Panc1 (cell line): ENCODE measurements around the gene LRRC56. TPM values are rescaled to one million over a fixed set of nuclear protein-coding genes. Genes with fewer than 3 reads are reported as not detected.

Experiments
- ATAC-seq: fragments of 200-7000 bp; cut with Tn5 transposase; 2 replicates; pipeline ENCODE4 v1.9.1; 2020; ENCODE audit warnings: mild to moderate bottlenecking, moderate library complexity
- BruUV-seq: library from RNA; stranded (reverse); fragments of 400-500 nt; replicated peaks from 2 replicates; lab custom pipeline; 2021; lab: Mats Ljungman, UMichigan
- CTCF ChIA-PET: fragments of 300-600 bp; sonication (Branson Sonifier 250); formaldehyde crosslinking; loops from one replicate; lab custom pipeline; 2022; ENCODE audit warnings: antibody characterized with exemption; lab: Charles Lee
- POLR2A ChIA-PET: fragments of 300-600 bp; sonication (Branson Sonifier 250); formaldehyde crosslinking; loops from one replicate; lab custom pipeline; 2022; ENCODE audit warnings: antibody characterized with exemption; lab: Charles Lee
- DNase-seq: peaks from one replicate; pipeline ENCODE4 v3.0.0-alpha.2; 2010; ENCODE audit warnings: low read depth, low spot score
- H3K27ac ChIP-seq: 2 replicates; pipeline ENCODE4 v1.5.1; 2011; ENCODE audit warnings: mild to moderate bottlenecking, low read length, inconsistent platforms
- H3K27me3 ChIP-seq: fragments of 200-500 bp; sonication (Bioruptor generic); 2 replicates; pipeline ENCODE4 v1.6.0; 2014; ENCODE audit warnings: low read length, inconsistent platforms; ENCODE audit not compliant: control insufficient read depth, insufficient read depth
- H3K36me3 ChIP-seq: fragments of 200-500 bp; sonication (Bioruptor generic); 2 replicates; pipeline ENCODE4 v1.5.1; 2014; ENCODE audit warnings: inconsistent platforms, mild to moderate bottlenecking, low read length, moderate library complexity; ENCODE audit not compliant: control insufficient read depth, insufficient read depth
- H3K4me1 ChIP-seq: 2 replicates; pipeline ENCODE4 v1.5.1; 2011; ENCODE audit warnings: inconsistent platforms, mild to moderate bottlenecking, low read length, moderate library complexity; ENCODE audit not compliant: control insufficient read depth, insufficient read depth
- H3K4me3 ChIP-seq, 2 experiments: 2 replicates each; pipeline ENCODE4 v1.5.1; 2011 to 2012; ENCODE audit warnings: low read depth in 2 of 2, low read length in 2 of 2, mild to moderate bottlenecking in 2 of 2, inconsistent platforms in 1 of 2, moderate library complexity in 1 of 2
- H3K9me3 ChIP-seq: fragments of 200-500 bp; sonication (Bioruptor generic); 2 replicates; pipeline ENCODE4 v1.5.1; 2014; ENCODE audit warnings: low read depth, mild to moderate bottlenecking, inconsistent platforms, low read length, moderate library complexity; ENCODE audit not compliant: control insufficient read depth, insufficient read depth
- CTCF ChIP-seq: fragments of 450-650 bp; IDR thresholded peaks from 2 replicates; pipeline ENCODE4 v1.5.1; 2017; ENCODE audit warnings: mild to moderate bottlenecking
- POLR2AphosphoS5 ChIP-seq: IDR thresholded peaks from 2 replicates; pipeline ENCODE4 v1.6.1; 2012; ENCODE audit warnings: mild to moderate bottlenecking, low read depth, low read length, moderate library complexity
- REST ChIP-seq, 2 experiments: IDR thresholded peaks; 2 replicates each; pipeline ENCODE4 v1.6.1; 2011 to 2012; ENCODE audit warnings: low read depth in 2 of 2, control low read depth in 1 of 2, low read length in 1 of 2, mild to moderate bottlenecking in 1 of 2, moderate library complexity in 1 of 2; ENCODE audit not compliant: insufficient read depth in 1 of 2
- SIN3A ChIP-seq: IDR thresholded peaks from 2 replicates; pipeline ENCODE4 v1.6.1; 2012; ENCODE audit warnings: low read depth, mild to moderate bottlenecking, low read length, moderate library complexity, borderline replicate concordance; ENCODE audit not compliant: insufficient read depth
- TCF7L2 ChIP-seq: IDR thresholded peaks from 2 replicates; pipeline ENCODE4 v1.6.1; 2011; ENCODE audit warnings: mild to moderate bottlenecking, low read depth, low read length, inconsistent platforms
- in situ Hi-C: cut with HindIII; loops from 2 replicates; pipeline ENCODE4 v1.10.0; 2016; ENCODE audit warnings: low sequenced_read_pairs, low pct_unique_long_range_greater_than_20kb
- intact Hi-C: fragments of 100-400 bp; cut with micrococcal nuclease; formaldehyde crosslinking; loops from one replicate; pipeline ENCODE4 v1.10.0; 2022; ENCODE audit not compliant: unreplicated experiment
- total RNA-seq: library from RNA; stranded (reverse); gene quantifications from one replicate; pipeline ENCODE4 v1.2.1, GENCODE V29; 2021; ENCODE audit not compliant: unreplicated experiment

LRRC56 gene
- total RNA-seq, 1 experiment from 2014 or later: 9.8 TPM

GRCh38 chr11:557328-558132 lies 20.2 kb downstream of the LRRC56 start:
- in situ Hi-C loops (no loop called here), intact Hi-C loops (loop anchor here (10.0 kb wide), 1 partner anchor 167 kb away; no protein-coding TSS in a partner anchor)
- Histone ChIP-seq H3K27me3 (no peaks in the 10 kb centered on the region), H3K9me3 (no peaks in the 10 kb centered on the region), H3K4me1 (peaks cover 40% of the 10 kb centered on the region), H3K36me3 (no peaks in the 10 kb centered on the region), H3K27ac (no peak overlapping the region), H3K4me3 (no peak overlapping the region)
- ATAC-seq: no peak
- TF ChIP-seq TCF7L2: no peak
- TF ChIP-seq REST (IDR thresholded peaks at IDR 0.05; ENCODE audit: insufficient read depth in 1 of 2, low read depth in 2 of 2, low read length in 1 of 2): no peak
- TF ChIP-seq SIN3A: no peak
- TF ChIP-seq POLR2AphosphoS5: no peak
- TF ChIP-seq CTCF: no peak
- TSS peak; percentile 16 for BruUV-seq
- CTCF ChIA-PET: no interaction called here
- POLR2A ChIA-PET: no interaction called here
- no peak for DNase-seq

GRCh38 chr11:558503-558902 lies 21.2 kb downstream of the LRRC56 start:
- no peaks in the 10 kb centered on the region for H3K36me3 ChIP-seq
- no peaks in the 10 kb centered on the region for H3K9me3 ChIP-seq
- in situ Hi-C loops: no loop called here
- intact Hi-C loops: loop anchor here (10.0 kb wide), 1 partner anchor 166 kb away; no protein-coding TSS in a partner anchor
- ChIA-PET CTCF (no interaction called here), POLR2A (no interaction called here)
- H3K4me1 ChIP-seq: peaks cover 36% of the 10 kb centered on the region
- no peak for ATAC-seq
- no peak overlapping the region for H3K4me3 ChIP-seq
- TF ChIP-seq TCF7L2 (no peak), SIN3A (no peak), REST (IDR thresholded peaks at IDR 0.05; ENCODE audit: insufficient read depth in 1 of 2, low read depth in 2 of 2, low read length in 1 of 2) (no peak), CTCF (no peak)
- H3K27ac ChIP-seq: no peak overlapping the region
- no TSS peak for BruUV-seq
- no peaks in the 10 kb centered on the region for H3K27me3 ChIP-seq
- no peak for DNase-seq
